GM12801 (cell line): ENCODE data around the gene ANO10.

ENCODE experiments used
- TF ChIP-seq, protein P1 (sequence below): IDR thresholded peaks from one replicate; pipeline ENCODE4 v1.5.1; 2011; ENCODE audit warnings: control low read depth; ENCODE audit not compliant: insufficient read length; ENCODE audit errors: extremely low read depth

ANO10 gene

DNA sequence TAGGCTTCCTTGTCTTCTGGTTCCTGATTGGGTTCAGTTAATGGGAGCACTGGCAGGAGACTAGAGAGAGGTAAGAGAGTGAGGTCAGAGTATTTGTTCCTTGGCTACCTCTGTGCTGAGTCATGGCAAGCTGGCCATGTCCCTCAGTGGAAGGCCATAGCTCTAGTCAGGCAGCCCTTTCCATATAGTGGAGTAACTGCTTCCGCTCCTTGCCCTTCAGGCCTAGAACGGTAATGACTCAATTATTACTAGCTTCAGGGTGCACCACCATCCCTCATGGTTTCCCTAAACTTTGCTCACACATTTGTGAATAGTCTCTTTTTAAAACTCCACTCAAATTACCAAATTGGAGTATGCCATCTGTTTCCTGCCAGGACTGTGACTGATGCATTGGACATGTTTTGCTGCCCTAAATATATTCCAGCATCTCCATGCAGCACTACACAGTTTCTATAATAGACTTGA lies 10.5 kb upstream of the ANO10 start:
- TF ChIP-seq, protein P1, sequence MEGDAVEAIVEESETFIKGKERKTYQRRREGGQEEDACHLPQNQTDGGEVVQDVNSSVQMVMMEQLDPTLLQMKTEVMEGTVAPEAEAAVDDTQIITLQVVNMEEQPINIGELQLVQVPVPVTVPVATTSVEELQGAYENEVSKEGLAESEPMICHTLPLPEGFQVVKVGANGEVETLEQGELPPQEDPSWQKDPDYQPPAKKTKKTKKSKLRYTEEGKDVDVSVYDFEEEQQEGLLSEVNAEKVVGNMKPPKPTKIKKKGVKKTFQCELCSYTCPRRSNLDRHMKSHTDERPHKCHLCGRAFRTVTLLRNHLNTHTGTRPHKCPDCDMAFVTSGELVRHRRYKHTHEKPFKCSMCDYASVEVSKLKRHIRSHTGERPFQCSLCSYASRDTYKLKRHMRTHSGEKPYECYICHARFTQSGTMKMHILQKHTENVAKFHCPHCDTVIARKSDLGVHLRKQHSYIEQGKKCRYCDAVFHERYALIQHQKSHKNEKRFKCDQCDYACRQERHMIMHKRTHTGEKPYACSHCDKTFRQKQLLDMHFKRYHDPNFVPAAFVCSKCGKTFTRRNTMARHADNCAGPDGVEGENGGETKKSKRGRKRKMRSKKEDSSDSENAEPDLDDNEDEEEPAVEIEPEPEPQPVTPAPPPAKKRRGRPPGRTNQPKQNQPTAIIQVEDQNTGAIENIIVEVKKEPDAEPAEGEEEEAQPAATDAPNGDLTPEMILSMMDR, result no peak

DNA sequence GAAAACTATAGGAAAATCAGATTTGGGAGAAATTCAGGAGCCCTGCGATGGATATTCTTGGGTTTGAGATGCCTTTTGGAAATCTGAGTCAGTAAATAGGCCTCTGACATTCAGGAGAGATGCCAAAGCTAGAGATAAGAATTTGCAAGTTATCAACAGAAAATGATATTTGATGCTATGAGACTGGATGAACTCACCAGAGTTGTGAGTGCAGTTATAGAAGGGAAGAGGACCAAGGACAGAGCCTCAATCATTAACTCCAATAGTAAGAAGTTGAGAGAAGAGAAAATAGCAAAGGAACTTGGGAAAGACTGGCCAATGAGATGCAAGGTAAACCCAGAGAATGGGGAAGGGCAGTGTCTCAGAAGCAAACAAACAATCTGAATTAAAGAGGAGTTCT lies 7.9 kb upstream of the ANO10 start:
- TF ChIP-seq, protein P1, result no peak

DNA sequence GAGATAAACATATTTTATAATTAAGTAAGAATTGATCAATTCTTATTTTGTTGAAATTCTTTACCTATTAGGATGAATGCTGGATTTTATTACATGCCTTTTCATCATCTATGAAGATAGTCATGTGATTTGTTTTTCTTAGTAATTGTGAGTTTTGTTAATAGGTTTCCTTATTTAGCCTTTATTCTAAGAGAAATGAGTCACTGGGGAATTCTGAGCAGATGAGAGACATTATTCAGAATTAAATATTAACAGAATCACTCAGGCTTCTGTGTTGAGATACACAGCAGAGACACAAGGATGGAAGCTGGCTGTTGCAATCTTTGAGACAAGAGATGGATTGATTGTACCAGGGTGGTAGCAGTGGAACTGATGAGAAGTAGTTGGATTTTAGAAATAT lies 7.4 kb upstream of the ANO10 start:
- TF ChIP-seq, protein P1, result no peak

DNA sequence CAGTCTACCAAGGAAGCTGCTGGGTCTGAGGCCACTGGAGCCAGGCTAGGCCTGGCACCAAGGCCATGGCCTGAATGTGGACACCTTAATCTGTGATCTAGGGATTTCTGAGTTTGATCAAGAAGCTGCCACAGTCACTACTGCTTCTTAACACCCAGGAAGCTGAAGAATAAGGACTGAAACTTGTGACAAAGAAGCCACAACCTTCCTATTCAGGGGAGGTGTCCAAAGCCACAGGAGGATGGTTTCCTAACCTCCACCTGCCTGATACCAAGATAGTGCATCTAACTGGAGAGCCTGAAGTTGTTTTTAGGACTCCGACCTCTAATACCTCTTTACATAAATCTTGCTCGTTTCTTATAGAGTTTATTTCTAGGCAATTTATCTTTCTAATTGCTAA lies 5.5 kb upstream of the ANO10 start:
- TF ChIP-seq, protein P1, result no peak

DNA sequence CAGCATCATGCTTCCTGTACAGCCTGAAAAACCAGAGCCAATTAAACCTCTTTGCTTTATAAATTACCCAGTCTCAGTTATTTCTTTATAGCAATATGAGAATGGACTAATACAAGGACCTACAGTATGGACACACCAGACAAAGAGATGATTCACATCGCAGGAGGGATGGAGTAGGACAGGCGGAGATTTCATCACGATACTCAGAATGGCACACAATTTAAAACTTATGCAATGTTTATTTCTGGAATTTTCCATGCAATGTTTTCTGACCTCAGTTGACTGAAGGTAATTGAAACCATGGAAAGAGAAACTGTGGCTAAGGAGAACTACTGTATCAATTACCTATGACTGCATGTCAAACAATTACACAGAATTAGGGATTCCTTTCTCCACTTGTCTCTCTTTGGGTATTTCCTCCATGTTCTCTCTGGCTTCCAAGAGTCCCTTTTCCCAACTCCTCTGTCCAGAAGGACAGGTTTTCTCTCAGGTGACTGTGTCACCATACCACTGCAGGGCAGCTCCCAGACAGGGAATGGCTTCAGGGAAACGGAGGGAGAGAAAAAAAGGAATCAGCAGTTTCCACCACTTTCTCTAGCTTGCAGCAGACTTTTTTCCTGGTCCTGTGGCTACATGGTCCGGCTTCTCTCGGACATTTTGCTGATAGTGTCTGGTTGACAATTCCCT lies 3.0 kb upstream of the ANO10 start:
- TF ChIP-seq, protein P1, result no peak

DNA sequence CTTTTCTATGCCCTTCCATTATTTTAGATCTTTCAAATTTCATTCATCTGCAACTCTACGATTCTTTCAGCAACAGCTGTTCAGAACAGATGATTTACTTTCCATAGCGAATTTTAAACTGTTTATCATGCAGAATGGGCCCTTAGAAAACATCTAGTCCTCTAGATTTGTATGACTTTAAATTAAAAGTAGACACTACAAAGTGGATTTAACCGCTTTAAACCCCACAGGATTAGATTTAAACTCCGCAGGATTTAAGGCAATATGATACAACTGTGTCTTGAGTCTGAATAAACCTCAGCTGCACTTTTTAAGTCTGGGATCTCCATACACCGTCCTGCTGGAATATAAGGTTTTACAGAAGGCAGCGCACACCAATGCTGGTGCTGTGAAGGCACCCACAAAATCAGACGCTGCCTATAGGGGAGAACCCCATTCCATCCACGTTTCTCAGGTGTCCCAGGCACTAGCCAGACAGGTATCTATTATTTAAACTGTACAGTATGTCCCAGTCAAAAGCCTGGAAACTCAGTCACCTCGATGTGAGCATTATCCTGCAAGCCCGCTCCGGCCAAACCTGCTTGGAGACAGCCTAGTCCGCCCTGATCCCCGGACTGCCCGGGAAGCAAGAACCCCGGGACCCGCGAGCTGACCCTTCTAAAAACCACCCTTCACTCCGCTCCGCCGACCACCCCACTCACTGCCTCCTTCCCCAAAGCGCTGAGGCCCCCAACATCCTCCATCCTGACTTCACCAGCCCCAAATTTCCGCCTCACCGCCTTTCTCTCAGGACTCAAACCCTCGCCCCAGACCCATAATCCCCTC lies 768 bp downstream of the ANO10 start:
- TF ChIP-seq, protein P1, result no peak

DNA sequence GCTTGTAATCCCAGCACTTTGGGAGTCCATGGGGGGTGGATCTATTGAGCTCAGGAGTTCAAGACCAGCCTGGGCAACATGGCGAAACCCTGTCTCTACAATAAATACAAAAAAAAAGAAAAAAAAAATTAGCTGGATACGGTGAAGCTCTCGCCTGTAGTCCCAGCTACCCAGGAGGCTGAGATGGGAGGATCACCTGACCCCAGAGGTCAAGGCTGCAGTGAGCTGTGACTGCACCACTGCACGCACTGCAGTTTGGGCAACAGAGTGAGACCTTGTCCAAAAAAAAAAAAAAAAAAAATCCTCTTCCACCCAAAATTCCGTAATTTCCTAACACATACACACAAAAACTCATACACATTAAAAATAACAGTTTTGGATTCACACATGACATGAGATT lies 2.2 kb downstream of the ANO10 start:
- TF ChIP-seq, protein P1, result no peak
